H1 (cell line): ENCODE data around the gene PFKFB3. TPM values are rescaled to one million over a fixed set of nuclear protein-coding genes. Genes with fewer than 3 reads are reported as not detected.

Source experiments
- CBX5 ChIP-seq: fragments of 300-800, 300-1000 bp; sonication (generic); IDR thresholded peaks from 2 replicates; pipeline ENCODE4 v1.7.1; 2016; ENCODE audit warnings: antibody characterized with exemption, low read length, low read depth
- CREB1 ChIP-seq: IDR thresholded peaks from 2 replicates; pipeline ENCODE4 v1.6.1; 2012; ENCODE audit warnings: inconsistent platforms
- KDM1A ChIP-seq: fragments of 200-600, 300-600 bp; sonication (generic); IDR thresholded peaks from 2 replicates; pipeline ENCODE4 v1.7.1; 2016; ENCODE audit warnings: mild to moderate bottlenecking, low read length, borderline replicate concordance
- RAD21 ChIP-seq, 2 experiments: IDR thresholded peaks in 1 of 2; conservative IDR thresholded peaks in 1 of 2; 2 replicates each; pipeline ENCODE4 v1.6.1; 2011; ENCODE audit warnings: low read depth in 2 of 2, low read length in 2 of 2, improper control_type of control experiment in 1 of 2, inconsistent platforms in 1 of 2, mild to moderate bottlenecking in 1 of 2, moderate library complexity in 1 of 2
- SP2 ChIP-seq: IDR thresholded peaks from 2 replicates; pipeline ENCODE4 v1.6.1; 2012; ENCODE audit warnings: mild to moderate bottlenecking, low read length, inconsistent platforms
- polyA plus RNA-seq, 7 experiments: library from polyadenylated mRNA; depleted of rRNA in 3 of 7; stranded (reverse) in 5 of 7; unstranded in 2 of 7; fragments of >200 nt in 5 of 7; fragments of 200-250 nt in 2 of 7; gene quantifications; 1 replicate in 5 of 7; 2 replicates in 1 of 7; 4 replicates in 1 of 7; pipeline versions ENCODE4 v1.2.1 to v1.2.3, GENCODE V29; 2011 to 2013; ENCODE audit warnings: missing spikeins in 2 of 7, mixed read lengths in 2 of 7
- total RNA-seq: library from RNA; stranded (reverse); fragmentation: NEBNext Ultra II Directional; extraction: Animal tissue kit (Norgen Biotek cat#: 25700); gene quantifications from 2 replicates; pipeline ENCODE4 v1.2.1, GENCODE V29; 2021
- TF ChIP-seq, protein P1 (sequence below): IDR thresholded peaks from 2 replicates; pipeline ENCODE4 v1.6.1; 2011; ENCODE audit warnings: low read length, improper control_type of control experiment

Gene PFKFB3
- total and polyA plus RNA-seq, 2 of the 8 experiments (the other 6 are each of a cell fraction or from before 2014, with no cell fraction given), result 15.6 to 32.0 TPM

DNA sequence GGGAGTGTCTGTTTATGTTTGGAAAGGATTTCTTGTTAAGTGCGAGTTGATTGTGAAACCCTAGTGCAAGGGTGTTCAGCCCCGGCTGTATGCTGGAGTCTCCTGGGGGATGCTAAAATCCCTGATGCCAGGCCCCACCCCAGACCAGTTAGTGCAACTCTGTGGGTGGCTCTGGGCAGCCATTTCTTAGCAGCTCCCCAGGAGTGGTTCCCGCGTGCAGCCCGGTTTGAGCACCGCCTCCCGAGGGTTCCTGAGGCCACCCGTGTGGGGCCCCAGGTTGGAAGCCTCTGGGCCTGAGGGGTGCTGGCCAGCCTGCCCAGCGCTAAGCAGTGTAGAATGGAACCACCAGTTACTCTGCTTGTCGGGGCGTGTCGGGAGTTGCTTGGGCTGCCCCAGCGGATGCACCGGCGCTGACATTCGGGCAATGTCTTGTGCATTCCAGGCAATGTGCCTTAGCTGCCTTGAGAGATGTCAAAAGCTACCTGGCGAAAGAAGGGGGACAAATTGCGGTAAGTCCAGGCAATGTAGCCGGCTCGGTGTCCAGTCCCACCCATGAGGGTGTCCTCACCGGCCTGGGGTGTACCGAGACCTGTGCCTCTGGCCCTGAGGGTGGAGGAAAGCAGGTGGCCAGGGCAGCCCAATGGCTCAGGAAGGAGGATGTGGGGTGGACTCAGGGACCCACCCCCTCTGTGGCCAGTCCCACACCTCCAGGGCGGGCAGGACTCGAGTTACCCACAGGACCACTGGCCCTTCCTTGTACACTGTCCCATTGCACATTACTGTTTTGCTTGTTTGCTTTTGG, 13.2 kb downstream of the PFKFB3 start (continued):
- TF ChIP-seq CREB1, result no peak
- no peak for TF ChIP-seq KDM1A
- TF ChIP-seq CBX5, result no peak
- no peak for TF ChIP-seq SP2
- TF ChIP-seq RAD21 (IDR thresholded peaks at IDR 0.05 in 1 of 2, conservative IDR thresholded peaks at IDR 0.05 in 1 of 2; ENCODE audit: low read depth in 2 of 2, low read length in 2 of 2), result no peak
- TF ChIP-seq, protein P1, sequence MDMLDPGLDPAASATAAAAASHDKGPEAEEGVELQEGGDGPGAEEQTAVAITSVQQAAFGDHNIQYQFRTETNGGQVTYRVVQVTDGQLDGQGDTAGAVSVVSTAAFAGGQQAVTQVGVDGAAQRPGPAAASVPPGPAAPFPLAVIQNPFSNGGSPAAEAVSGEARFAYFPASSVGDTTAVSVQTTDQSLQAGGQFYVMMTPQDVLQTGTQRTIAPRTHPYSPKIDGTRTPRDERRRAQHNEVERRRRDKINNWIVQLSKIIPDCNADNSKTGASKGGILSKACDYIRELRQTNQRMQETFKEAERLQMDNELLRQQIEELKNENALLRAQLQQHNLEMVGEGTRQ, result no peak
